HG03175 (cell line): ENCODE measurements around the gene MS4A15.

Experiments used
- ATAC-seq: cut with Tn5 transposase; IDR thresholded peaks from one replicate; pipeline ENCODE4 v1.9.1; 2021; ENCODE audit warnings: mild to moderate bottlenecking, moderate library complexity; ENCODE audit not compliant: unreplicated experiment

The MS4A15 gene

DNA sequence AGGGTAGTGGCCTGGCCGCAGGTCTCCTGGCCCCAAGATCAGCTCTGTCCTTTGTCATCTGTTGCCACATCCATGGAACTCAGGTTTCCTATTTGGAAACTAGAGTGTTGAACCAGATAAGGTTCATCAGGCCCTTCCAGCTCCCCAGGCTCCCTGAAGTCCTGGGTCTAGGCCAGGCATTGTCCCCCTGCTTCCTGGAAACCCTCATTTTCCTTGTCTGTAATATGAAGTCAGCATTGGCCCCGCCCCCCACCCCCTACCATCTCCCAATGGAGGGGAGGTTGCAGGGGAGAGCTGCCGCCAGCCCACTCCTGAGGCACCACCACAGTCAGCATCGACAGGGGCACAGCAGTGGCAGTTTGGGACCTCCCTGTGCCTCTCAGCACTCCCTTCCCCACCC is 19.5 kb downstream of the MS4A15 start:
- ATAC-seq, result no peak

DNA sequence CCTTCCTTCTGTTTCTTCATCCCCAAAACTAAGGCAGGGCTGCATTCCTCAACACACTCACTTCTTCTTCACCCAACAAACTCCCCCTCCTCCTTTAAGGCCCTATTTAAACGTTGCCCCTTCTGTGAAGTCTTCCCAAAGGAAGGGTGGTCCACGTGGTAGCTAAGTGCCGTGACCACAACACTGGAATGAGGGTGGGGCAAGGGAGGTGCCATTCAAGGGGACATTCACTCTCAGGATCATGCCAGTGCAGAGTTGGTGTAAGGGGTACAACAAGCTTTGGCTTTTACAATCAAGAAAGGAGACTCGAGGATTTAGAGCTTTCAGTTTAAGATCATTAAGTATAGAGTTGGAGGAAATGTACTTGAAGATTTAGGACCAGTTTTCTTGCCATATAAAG is 20.4 kb downstream of the MS4A15 start:
- ATAC-seq, result no peak

DNA sequence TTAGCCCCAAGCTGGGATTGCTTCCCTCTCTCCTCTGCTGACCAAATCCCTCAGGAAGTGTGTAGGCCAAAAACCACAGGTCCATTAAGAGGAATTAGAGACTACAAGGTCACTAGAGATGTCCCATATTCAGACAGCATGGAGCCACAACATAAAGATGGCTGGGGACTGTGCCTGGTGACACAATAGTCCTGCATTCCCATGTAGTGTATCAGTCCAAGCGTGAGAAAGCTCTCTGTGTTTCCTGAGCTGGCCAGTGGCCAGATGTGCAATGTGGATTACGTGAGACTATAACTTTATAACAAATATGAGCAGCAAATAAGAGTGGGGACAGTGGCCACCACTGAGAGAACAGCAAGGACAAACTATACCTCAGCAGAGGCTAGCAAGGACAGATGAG is 20.9 kb downstream of the MS4A15 start:
- ATAC-seq, result no peak

DNA sequence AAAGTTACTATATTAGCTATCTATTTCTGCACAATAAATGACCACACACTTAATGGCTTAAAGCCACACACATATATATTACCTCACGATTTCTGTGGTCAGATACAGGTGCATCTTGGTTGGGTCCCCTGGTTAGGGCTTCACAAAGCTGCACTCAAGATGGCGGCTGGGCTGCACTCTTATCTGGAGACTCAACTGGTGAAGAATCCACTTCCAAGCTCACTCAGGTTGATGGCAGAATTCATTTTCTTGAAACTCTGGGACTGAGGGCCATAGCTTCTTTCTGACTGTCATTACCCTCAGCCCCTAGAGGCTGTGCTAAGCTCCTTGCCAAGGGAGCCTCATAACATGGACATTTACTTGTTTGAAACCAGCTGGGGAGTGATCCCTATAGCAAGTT is 23.4 kb downstream of the MS4A15 start:
- no peak for ATAC-seq

DNA sequence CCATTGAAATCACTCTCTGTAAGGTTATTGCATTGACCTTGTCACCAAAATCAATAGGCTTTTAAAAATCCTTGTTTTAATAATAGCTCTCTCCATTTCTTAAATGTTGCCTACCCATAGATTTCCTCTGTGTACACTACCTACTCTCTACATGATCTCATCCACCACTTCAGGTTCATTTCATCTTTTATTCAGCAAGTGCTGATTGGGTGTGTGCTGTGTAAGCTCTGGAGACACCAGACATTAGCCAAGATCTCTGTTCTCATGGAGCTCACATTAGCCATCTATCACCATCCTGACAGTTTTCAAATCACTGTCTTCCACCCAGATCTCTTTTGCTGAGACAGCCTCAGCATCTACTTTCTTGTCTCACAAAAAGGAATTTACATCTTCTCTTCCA is 24.1 kb downstream of the MS4A15 start:
- no peak for ATAC-seq

DNA sequence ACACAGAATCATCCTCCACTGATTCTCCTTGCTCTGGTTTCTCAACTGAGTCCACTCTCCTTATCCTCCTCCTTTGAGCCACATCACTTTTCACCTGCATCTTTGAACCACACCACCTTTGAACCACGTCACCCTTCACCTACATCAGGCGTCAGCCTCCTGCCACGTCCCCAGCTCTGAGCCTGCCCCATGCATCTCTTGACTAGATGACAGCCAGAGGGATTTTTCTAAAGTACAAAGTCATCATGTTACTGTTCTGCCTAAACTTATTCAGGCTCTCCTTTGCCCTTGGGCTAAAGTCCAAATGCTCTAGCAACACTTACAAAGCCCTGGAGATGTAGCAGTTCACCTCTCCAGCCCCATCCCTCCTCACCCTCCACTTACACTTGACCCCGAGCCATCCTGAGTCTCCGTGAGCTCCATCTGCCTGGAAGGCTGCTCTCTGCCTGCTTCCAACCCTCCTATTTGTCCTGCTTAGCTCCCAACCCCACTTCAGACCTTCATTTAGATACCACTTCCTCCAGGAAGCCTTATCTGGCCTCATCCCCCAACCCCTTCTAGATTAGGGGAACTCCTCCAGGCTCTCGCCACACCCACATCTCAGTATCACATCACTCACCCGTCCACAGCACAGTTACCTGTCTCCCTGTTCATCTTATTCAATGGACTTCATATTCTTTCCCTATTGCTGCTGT is 24.8 kb downstream of the MS4A15 start:
- ATAC-seq, result no peak

DNA sequence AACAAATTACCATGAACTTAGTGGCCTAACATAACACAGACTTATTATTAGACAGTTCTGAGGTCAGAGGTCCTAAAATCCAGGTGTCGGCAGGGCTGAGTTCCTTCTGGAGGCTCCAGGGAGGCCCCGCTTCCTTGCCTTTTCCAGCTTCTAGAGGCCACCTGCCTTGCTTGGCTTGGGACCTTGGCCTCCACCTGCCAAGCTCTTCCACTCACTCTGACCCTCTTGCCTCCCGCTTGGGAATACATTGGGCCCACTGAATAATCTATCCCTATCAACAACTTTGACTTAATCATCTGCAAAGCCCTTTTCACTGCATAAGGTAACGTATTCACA is 25.3 kb downstream of the MS4A15 start:
- no peak for ATAC-seq

DNA sequence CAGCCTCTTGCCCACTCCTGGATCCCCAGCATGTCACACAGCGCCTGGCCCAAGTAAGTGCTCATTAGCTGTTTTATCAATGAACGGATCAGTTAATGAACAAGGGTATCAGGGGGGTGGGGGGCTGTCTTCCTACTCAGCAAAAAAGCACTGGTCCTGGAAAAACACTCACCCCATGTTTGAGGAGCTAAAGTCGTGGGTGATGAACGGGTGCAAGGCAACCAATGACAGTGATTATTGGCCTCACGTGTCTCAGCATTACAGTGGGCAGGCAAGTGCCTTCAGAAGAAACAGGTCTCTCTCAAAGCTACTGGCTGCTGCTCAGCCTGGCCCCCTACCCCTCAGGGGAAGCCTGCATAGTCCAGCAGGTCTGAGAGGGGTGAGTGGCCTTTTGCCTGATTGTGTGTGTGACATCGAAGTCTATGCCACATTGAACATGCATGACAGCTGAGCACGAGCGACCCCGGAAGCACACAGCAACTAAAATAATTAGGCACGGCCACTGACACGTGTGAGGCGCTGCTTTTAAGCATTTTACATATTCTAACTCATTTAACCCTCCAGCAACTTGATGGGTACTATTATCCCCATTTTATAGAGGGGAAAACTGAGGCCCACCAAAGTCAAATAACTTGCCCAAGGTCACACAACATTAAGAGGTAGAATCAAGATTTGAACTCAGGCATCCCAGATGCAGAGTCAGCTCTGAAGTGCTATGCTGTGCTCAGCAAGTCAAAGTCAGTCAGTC is 25.9 kb downstream of the MS4A15 start:
- no peak for ATAC-seq

DNA sequence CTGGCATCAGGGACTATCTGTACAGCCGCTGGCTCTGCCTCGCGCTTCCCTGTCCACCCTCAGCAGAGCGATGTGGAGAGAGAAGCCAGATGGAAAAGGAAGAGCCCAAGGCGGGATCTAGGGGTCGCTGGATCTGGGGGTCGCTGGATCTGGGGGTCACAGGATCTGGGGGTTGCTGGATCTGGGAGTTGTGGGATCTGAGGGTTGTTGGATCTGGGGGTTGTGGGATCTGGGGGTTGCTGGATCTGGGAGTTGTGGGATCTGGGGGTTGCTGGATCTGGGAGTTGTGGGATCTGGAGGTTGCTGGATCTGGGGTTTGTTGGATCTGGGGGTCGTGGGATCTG is 26.4 kb downstream of the MS4A15 start:
- ATAC-seq, result no peak

DNA sequence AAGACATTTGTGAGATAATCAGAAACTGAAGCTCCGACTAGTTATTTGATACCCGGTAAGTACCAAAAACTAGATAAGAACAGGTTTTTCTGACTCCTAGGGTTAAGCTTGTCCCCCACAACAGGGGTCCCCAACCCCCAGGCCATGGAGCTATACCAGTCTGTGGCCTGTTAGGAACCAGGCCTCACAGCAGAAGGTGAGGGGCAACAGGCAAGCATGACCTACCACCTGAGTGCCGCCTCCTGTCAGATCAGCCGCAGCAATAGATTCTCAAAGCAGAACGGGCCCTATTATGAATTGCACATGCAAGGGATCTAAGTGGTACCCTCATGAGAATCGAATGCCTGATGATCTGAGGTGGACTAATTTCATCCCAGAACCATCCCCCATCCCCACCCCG is 27.2 kb downstream of the MS4A15 start:
- no peak for ATAC-seq

DNA sequence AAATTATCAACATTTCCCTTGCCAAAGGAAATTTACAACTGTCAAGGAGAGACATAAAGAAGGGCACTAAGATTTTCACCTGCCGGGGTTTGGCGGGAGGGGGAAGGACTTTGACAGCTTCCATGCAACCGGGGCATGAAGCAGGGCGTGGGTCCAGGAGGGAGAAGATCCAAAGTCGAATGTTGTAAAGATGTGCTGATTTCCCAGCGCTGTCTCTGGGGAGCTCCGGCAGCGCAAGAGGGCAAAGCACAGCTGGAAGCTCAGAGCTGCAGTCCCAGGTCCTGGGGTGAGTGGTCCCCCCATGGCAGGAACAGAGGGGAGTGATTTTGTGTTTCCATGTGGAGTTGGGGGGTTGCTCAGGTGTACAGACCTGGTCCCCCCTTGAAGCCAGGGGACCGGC is 28.5 kb downstream of the MS4A15 start, which contains the start of gene MS4A10:
Gene MS4A10, plus strand, starts transcription at position 198 of the 400 bp plus-strand sequence. CDS start 5,003 bp downstream, outside the sequence.
- no peak for ATAC-seq

DNA sequence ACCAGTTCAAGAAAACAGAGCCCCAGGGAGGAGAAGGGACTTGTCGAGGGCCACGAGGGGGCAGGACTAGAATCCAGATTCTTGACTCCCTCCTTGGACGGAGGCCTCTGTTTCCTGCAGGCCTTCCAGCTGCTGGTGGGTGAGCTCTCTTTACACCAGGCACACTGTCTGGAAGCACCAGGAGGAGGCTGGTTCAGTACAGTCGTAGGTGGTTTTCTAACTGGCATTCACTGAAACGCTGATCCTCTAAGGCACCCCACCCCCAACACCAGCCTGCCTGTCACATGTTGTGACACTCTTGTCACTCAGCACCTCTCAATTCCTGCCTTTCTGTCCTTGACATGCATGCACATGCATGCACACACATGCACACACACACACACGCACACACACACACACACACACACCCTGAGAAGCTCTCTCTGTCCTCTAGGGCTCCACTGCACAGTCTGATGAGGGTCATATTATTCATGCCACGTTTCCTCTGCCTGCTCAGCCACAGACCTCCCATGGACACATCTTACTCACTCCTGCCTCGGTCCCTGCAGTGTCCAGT is 29.2 kb downstream of the MS4A15 start:
- no peak for ATAC-seq

DNA sequence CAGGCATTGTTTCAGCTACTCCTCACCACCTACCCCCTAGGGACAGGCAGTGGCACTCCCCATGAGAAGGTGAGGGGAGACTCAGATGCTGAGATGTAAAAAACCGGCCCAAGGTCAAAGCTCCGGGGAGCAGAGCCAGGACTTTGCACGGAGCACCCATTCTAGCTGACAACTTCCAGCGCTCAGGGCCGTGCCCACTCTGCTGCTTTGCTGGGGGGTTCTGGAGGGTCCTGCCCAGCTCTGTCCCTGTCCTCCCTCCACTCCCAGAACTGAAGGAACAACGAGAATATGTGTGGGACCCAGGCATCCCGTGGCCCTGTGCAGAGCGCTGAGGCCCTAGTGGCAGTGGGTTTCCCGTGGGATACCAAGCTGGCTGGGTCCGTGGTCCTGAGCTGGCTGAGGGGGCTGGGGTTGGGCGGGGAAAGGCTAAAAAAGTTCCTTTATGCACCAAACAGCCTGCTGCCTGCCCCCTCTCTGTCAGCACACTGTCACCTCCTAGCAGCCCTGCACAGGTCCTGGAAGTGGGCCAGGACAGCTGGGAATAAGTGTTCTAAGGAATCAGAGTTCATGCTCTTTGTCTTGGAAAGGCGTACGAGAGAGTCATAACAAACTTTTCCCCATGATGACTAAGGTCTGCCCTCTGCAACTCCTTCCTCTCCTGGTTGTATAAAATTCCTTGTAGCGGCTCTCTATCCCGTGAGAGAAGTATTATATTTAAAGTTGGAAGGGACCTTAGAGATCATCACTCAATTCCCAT is 30.3 kb downstream of the MS4A15 start:
- no peak for ATAC-seq

DNA sequence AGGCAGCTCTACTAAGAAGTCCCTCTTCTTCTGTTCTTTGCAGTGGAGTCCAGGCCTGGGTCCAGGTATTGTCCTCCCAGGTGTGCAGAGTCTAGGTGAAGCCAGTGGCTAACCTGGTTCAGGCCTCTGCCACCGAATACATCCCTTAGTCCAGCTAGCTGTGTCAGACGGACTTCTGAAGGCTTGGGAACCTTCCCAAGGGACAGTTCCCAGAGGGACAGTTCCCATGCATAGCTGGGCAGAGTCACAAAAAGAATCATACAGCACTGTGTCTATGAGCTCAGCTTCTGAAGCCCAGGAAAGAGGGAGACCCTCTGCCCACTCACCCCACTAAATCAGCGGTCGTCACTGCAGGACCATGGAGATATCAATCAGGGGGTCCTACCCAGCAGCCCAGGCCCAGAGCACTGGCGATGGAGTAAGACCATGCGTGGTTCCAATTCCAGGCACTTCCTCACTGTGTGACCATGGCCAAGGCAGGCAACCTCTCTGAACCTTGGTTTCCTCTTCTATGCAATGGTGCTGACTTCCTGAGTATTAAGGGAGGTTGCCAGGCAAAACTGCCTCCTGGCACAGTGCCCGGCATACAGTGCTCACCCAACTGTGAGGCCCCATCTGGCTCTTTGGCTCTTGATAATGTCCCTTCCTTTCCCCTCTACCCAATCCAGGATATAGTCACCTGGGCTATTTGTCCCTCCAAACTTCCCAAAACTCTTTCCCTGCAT is 31.9 kb downstream of the MS4A15 start:
- ATAC-seq, result no peak

DNA sequence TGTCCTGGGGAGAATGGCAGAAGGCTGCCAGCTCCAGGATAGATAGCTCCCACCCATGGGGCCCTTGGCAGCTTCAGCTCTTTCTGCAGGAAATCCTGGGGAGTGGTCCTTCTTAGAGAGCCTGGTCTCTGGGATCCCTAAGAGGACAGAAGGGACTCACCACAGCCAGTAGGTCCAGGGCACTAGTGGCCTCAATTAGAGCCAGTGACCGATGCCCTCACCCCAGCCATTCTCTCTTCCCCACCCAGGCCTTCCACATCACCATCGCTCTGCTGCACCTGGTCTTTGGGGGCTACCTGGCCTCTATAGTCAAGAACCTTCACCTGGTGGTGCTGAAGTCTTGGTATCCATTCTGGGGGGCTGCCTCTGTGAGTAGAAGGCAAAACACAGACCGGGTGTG is 34.1 kb downstream of the MS4A15 start:
- no peak for ATAC-seq

DNA sequence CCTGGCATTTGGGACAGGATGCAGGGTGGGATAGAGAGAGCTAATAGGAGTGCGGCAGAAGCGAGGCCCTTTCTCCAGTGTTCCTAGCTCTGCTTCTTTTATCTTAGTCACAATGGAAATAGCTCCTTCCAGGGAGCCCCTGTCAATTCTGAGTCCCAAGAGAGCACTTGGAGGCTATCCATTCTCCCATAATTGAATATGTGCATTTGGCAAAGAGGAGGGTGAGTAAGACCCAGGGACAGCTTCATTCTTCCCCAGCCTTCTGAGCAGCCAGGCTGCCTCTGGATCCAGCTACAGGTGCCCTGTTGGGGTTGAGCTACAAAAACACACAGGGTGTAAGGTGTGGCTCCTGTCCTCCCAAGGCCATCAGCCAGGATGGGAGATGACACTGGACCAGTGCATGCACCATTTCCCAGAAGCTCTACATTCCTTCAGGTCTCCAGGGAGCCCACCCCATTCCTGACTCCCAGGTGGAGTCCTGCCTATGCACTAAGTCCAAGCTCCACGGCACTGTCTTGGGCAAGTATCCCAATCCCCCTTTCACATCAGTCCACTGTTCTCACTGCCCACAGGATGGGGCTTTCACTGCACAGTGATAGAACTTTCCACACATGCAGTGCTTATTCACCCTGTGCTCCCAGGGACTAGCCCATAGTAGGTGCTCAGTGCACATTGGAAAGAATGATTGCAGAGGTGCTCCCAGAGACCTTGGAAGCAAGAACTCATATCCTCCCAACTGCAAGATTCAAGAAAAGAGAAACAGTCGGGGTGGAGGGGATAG is 34.7 kb downstream of the MS4A15 start:
- no peak for ATAC-seq

DNA sequence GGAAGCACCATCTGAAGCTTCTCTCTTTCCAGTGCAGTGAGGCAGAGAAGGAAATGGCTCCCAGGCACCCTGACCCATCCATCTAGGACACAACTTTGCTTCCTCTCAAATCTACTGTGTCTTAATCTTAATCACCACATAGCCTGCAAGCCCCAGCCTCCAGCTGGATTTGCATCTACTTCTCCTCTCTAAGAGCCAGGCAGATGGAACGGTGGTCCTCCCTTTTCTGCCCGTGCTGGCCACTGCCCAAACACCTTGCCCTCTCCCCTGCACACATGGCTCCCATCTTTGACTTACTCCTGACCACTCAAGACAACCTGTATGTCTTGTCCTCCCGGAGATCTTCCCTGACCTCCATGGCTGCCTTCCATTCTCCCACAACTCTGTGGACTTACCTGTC is 35.9 kb downstream of the MS4A15 start:
- no peak for ATAC-seq

DNA sequence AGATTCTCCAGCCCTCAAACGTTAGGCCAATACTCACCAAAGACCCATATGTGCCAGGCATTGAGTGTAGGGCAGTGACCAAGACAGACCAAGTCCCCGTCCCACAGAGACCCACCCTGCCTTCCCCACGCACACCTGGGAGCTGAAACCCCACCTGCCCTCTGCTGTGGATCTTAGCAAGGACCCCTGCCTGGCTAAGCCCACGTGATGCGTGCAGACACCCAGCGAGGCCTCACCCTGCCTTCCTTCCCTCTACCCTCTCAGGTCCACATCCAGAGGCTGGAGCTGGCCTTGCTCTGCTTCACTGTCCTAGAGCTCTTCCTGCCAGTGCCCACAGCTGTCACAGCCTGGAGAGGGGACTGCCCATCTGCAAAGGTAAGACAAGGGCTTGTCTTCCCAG is 38.6 kb downstream of the MS4A15 start:
- ATAC-seq, result no peak

DNA sequence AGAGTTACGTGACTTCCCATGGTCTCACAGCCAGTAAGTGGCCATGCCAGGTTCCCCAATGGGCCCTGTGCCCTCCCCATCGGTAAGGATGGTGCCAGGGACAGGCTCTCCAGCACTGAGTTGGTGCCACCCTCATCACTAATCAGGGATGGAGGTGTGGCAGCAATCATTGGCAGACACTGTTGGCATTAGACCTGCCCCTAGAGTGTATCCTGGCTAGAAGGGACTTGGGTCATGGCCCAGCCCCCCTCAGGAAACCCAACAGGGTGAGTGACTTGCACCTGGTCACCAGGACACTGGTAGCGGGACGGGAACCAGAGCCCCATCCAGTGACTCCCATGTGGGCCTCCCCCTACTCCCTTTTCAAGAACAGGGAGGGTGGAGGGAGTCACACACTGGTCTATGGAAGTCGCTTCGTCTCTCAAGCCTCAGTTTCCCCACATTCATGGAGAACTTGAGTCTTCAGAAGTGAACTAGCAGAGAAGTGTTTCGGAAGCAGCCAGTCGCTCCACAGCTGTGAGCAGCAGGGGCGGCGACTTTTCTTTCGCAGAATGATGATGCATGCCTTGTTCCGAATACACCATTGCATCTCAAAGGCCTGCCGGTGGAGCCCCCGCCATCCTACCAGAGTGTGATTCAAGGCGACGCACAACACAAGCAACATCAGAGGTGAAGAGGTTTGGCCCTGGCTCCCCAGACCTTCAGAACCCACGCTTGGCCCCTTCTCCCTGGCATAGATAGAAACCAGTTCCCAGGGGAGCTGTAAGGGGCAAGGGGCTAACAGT is 41.4 kb downstream of the MS4A15 start:
- ATAC-seq, result no peak

DNA sequence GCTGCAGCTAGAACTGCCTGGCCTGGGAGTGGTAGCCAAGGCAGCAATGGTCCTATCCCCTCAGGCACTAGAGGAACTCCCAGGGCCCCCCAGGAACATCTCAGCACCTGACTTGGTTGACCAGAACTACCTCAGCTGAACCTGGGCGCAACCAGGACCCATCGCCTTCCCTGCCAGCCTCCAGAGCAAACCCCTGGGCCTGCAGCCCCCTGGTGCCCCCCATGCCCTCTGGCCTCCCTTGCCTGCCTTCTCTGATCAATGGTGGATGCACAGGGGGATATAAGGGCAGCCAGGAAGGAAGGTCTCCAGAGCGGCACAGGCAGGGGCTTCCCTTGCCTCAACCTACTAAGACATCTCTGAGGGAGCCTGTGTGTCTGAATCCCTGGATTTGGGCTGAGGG is 42.0 kb downstream of the MS4A15 start:
- ATAC-seq, result no peak
